ENCODE results near the gene CFAP20. TPM values are rescaled to one million over a fixed set of nuclear protein-coding genes. Genes with fewer than 3 reads are reported as not detected.

Gene CFAP20
- total and polyA plus RNA-seq, 2 of the 13 experiments (the other 11 are each of a cell fraction or from before 2014, with no cell fraction given), result 73.1 to 87.4 TPM

GRCh38 chr16:58087209-58087913 is 41.8 kb downstream of the CFAP20 start:
- peaks cover 3 to 6% of the 10 kb centered on the region in 2 experiments; a peak in 3 of 5 replicates for H3K27me3 ChIP-seq (ENCODE audit: control insufficient read depth in 1 of 2, insufficient read depth in 2 of 2, low read length in 2 of 2)
- no TSS peak for BruUV-seq (replicated peaks)
- H3K27ac ChIP-seq (ENCODE audit: extremely low read length, insufficient read depth, low read length), result no peak overlapping the region
- H4K20me1 ChIP-seq (ENCODE audit: insufficient read depth, low read length), result no peaks in the 10 kb centered on the region
- H3K4me2 ChIP-seq (ENCODE audit: low read depth, low read length), result no peak overlapping the region
- in situ Hi-C loops (cut with HindIII; ENCODE audit: extremely low pct_ligation_motif_present, low pct_unique_long_range_greater_than_20kb) (no loop called here), intact Hi-C loops (cut with micrococcal nuclease; ENCODE audit: unreplicated experiment) (no loop called here)
- ChIA-PET POLR2A (no interaction called here), CTCF (ENCODE audit: low intra/inter-chr PET ratio, low total read pairs) (no interaction called here)
- DNase-seq (ENCODE audit: low spot score) (no peak), ATAC-seq (no peak), FAIRE-seq (peak; percentile 74)
- H3K9me3 ChIP-seq (ENCODE audit: low read length), result no peaks in the 10 kb centered on the region
- no peak overlapping the region for H2AFZ ChIP-seq (ENCODE audit: low read length)
- H3K4me3 ChIP-seq (replicated peaks in 1 of 3; ENCODE audit: insufficient read depth in 1 of 3, low read depth in 2 of 3, low read length in 3 of 3), result no peak overlapping the region
- H3K9ac ChIP-seq (ENCODE audit: insufficient read depth, low read depth, low read length), result no peak overlapping the region
- no peaks in the 10 kb centered on the region for H3K79me2 ChIP-seq (ENCODE audit: insufficient read depth, low read length)
- H3K36me3 ChIP-seq (replicated peaks in 1 of 2; ENCODE audit: control insufficient read depth in 1 of 2, insufficient read depth in 2 of 2, low read length in 2 of 2), result no peaks in the 10 kb centered on the region
- WGBS (ENCODE audit: low lambda C conversion rate), result 62% methylated on average over 23 of the region's 23 CpGs
- H3K4me1 ChIP-seq (ENCODE audit: insufficient read depth, low read length), result no peaks in the 10 kb centered on the region
- TF ChIP-seq ZBTB43 (CRISPR knock-in tag; conservative IDR thresholded peaks at IDR 0.05), result peak; percentile 53; the same call in 1 of the 2 replicates
- peak; percentile 43; the same call in 1 of the 2 replicates for TF ChIP-seq ZNF207 (IDR thresholded peaks at IDR 0.05; ENCODE audit: borderline replicate concordance)
- no peak for TF ChIP-seq ZGPAT (CRISPR knock-in tag; IDR thresholded peaks at IDR 0.05)
- TF ChIP-seq ISL2 (CRISPR knock-in tag; IDR thresholded peaks at IDR 0.05), result no peak
- no peak for TF ChIP-seq TSC22D2 (CRISPR knock-in tag; IDR thresholded peaks at IDR 0.05; ENCODE audit: borderline replicate concordance)
- TF ChIP-seq EHMT2 (IDR thresholded peaks at IDR 0.05; ENCODE audit: borderline replicate concordance, low read depth, low read length), result no peak
- no peak for TF ChIP-seq CCDC6 (CRISPR knock-in tag; IDR thresholded peaks at IDR 0.05)
- no peak for TF ChIP-seq PAWR (CRISPR knock-in tag; IDR thresholded peaks at IDR 0.05; ENCODE audit: borderline replicate concordance)
- TF ChIP-seq ZKSCAN8 (CRISPR knock-in tag; IDR thresholded peaks at IDR 0.05; ENCODE audit: borderline replicate concordance), result no peak
- TF ChIP-seq, protein P1, sequence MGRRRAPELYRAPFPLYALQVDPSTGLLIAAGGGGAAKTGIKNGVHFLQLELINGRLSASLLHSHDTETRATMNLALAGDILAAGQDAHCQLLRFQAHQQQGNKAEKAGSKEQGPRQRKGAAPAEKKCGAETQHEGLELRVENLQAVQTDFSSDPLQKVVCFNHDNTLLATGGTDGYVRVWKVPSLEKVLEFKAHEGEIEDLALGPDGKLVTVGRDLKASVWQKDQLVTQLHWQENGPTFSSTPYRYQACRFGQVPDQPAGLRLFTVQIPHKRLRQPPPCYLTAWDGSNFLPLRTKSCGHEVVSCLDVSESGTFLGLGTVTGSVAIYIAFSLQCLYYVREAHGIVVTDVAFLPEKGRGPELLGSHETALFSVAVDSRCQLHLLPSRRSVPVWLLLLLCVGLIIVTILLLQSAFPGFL (CRISPR knock-in tag; IDR thresholded peaks at IDR 0.05), result no peak
- TF ChIP-seq CEBPB (IDR thresholded peaks at IDR 0.05; ENCODE audit: borderline replicate concordance, low read depth, low read length), result no peak
- no peak for TF ChIP-seq ZNF354B (CRISPR knock-in tag; IDR thresholded peaks at IDR 0.05)
- TF ChIP-seq IKZF1 (IDR thresholded peaks at IDR 0.05), result peak; percentile 53; the same call in 1 of the 2 replicates
- TF ChIP-seq ZNF292 (CRISPR knock-in tag; IDR thresholded peaks at IDR 0.05; ENCODE audit: borderline replicate concordance, low read depth), result no peak
- no peak for TF ChIP-seq JUND (CRISPR knock-in tag; IDR thresholded peaks at IDR 0.05)
- TF ChIP-seq ATF6 (CRISPR knock-in tag; conservative IDR thresholded peaks at IDR 0.05), result no peak
- TF ChIP-seq CBX1 (IDR thresholded peaks at IDR 0.05; ENCODE audit: low read depth), result no peak

Measured in HepG2 (cell line).